ENCODE data around the gene ALX1. TPM values are rescaled to one million over a fixed set of nuclear protein-coding genes. Genes with fewer than 3 reads are reported as not detected.

ALX1 gene
- total RNA-seq, 1 experiment from 2014 or later: 2.9 TPM

- Mint-ChIP-seq H3K4me3 (ENCODE audit: low read depth, unreplicated experiment) (no peak overlapping the region), H3K27ac (ENCODE audit: unreplicated experiment) (no peak overlapping the region), H3K27me3 (ENCODE audit: unreplicated experiment) (no peaks in the 10 kb centered on the region), H3K9me3 (ENCODE audit: low read depth, unreplicated experiment) (no peaks in the 10 kb centered on the region), H3K36me3 (ENCODE audit: insufficient read depth, unreplicated experiment) (no peaks in the 10 kb centered on the region), H3K4me1 (ENCODE audit: low read depth, unreplicated experiment) (no peaks in the 10 kb centered on the region)
- intact Hi-C loops (cut with micrococcal nuclease; ENCODE audit: unreplicated experiment): no loop called here
- CTCF ChIA-PET: no interaction called here
- no TSS peak for BruUV-seq (replicated peaks)
- TF ChIP-seq CTCF (IDR thresholded peaks at IDR 0.05; ENCODE audit: unreplicated experiment): no peak
- no peak for DNase-seq
Observed at GRCh38 chr12:85348779-85349178, 68.8 kb downstream of the ALX1 start.

GRCh38 chr12:85350356-85350755 lies 70.3 kb downstream of the ALX1 start:
- intact Hi-C loops (cut with micrococcal nuclease; ENCODE audit: unreplicated experiment): no loop called here
- Mint-ChIP-seq H3K27me3 (ENCODE audit: unreplicated experiment) (no peaks in the 10 kb centered on the region), H3K4me1 (ENCODE audit: low read depth, unreplicated experiment) (no peaks in the 10 kb centered on the region), H3K27ac (ENCODE audit: unreplicated experiment) (no peak overlapping the region), H3K4me3 (ENCODE audit: low read depth, unreplicated experiment) (no peak overlapping the region), H3K36me3 (ENCODE audit: insufficient read depth, unreplicated experiment) (no peaks in the 10 kb centered on the region), H3K9me3 (ENCODE audit: low read depth, unreplicated experiment) (no peaks in the 10 kb centered on the region)
- DNase-seq: no peak
- CTCF ChIA-PET: no interaction called here
- BruUV-seq (replicated peaks): no TSS peak
- no peak for TF ChIP-seq CTCF (IDR thresholded peaks at IDR 0.05; ENCODE audit: unreplicated experiment)

Other genes with a start within 250 kb of the ALX1 start
- not detected in 2 replicates for gene TSPAN19, start 243.9 kb upstream of the ALX1 start, total RNA-seq (2022)
- 1.4 and 2.1 TPM in 2 replicates for gene LRRIQ1, start 243.9 kb upstream of the ALX1 start, total RNA-seq (2022)